Esophagus squamous epithelium (tissue), 4 donors: ENCODE data around the gene SSC5D.

Experiments used
- CTCF ChIP-seq, 6 experiments: fragments of 450-650 bp in 4 of 6; fragments of 200-600 bp in 2 of 6; sonication (generic) in 2 of 6; IDR thresholded peaks; one replicate each; pipeline ENCODE4 v1.5.1; 2016 to 2019; ENCODE audit warnings: antibody characterized with exemption in 6 of 6, mild to moderate bottlenecking in 4 of 6, moderate library complexity in 4 of 6
- POLR2A ChIP-seq, 4 donors: fragments of 450-650 bp; IDR thresholded peaks; one replicate each; pipeline ENCODE4 v1.6.1; 2017; ENCODE audit warnings: antibody characterized with exemption in 4 of 4, mild to moderate bottlenecking in 4 of 4, moderate library complexity in 3 of 4

GRCh38 chr19:55536366-55536765 is 48.1 kb downstream of the SSC5D start:
- TF ChIP-seq CTCF (IDR thresholded peaks at IDR 0.05) (no peak), POLR2A (IDR thresholded peaks at IDR 0.05) (no peak)
